K562 (cell line): ENCODE measurements around the gene HOXA5. TPM values are rescaled to one million over a fixed set of nuclear protein-coding genes. Genes with fewer than 3 reads are reported as not detected.

Experiments
- ID3 ChIP-seq, 2 experiments: fragments of 250-450 bp in 1 of 2; fragments of 450-650 bp in 1 of 2; sonication (Bioruptor Pico) in 1 of 2; IDR thresholded peaks; 2 replicates each; pipeline versions ENCODE4 v1.6.1 to v1.8.0; 2016 to 2021; ENCODE audit warnings: mild to moderate bottlenecking in 2 of 2, moderate library complexity in 2 of 2, missing compliant biosample characterization in 1 of 2, missing genetic modification characterization in 1 of 2
- PHF20 ChIP-seq: fragments of 450-650 bp; IDR thresholded peaks from 2 replicates; pipeline ENCODE4 v1.6.1; 2018; ENCODE audit not compliant: partially characterized antibody
- THRA ChIP-seq: fragments of 450-650 bp; IDR thresholded peaks from 2 replicates; pipeline ENCODE4 v1.6.1; 2017; ENCODE audit warnings: mild to moderate bottlenecking, moderate library complexity
- XRCC4 ChIP-seq: IDR thresholded peaks from one replicate; pipeline ENCODE4 v1.6.1; 2011; ENCODE audit not compliant: insufficient read depth, insufficient read length; ENCODE audit errors: extremely low read depth
- ZC3H4 ChIP-seq: sonication (generic); formaldehyde crosslinking; IDR thresholded peaks from 2 replicates; pipeline ENCODE4 v1.9.0; 2021; ENCODE audit warnings: missing genetic modification reagents, borderline replicate concordance
- ZNF407 ChIP-seq: fragments of 450-650 bp; IDR thresholded peaks from 2 replicates; pipeline ENCODE4 v1.6.1; 2016; ENCODE audit warnings: low read depth
- polyA plus RNA-seq, 8 experiments: library from polyadenylated mRNA; depleted of rRNA in 4 of 8; stranded (reverse) in 5 of 8; unstranded in 3 of 8; fragments of >200 nt; fragmentation: Nextera tagmentation in 2 of 8; fragmentation: Illumina TruSeq in 1 of 8; extraction: Ambion mirVana in 2 of 8; extraction: Trizol in 1 of 8; gene quantifications; 2 replicates each; pipeline versions ENCODE4 v1.2.1 to v1.2.3, GENCODE V29; 2011 to 2014; ENCODE audit warnings: inconsistent platforms in 1 of 8, missing spikeins in 1 of 8
- total RNA-seq, 7 experiments: library from RNA; depleted of rRNA in 6 of 7; stranded (reverse); fragments of >200 nt in 6 of 7; fragmentation: Illumina TruSeq in 2 of 7; extraction: Trizol in 2 of 7; gene quantifications; 2 replicates each; pipeline versions ENCODE4 v1.2.1 to v1.2.3, GENCODE V29; 2011 to 2021; ENCODE audit warnings: low replicate concordance in 1 of 7

HOXA5 gene
- total and polyA plus RNA-seq, 9 of the 15 experiments (the other 6 are each of a cell fraction or from before 2014, with no cell fraction given), result 0.13 TPM; not detected in 8

GRCh38 chr7:27117887-27118491 lies 25.5 kb downstream of the HOXA5 start (continued):
- TF ChIP-seq XRCC4 (no peak), PHF20 (no peak), ZC3H4 (CRISPR knock-in tag) (no peak), ID3 (CRISPR knock-in tag; IDR thresholded peaks at IDR 0.05) (no peak), ID3 (tag; IDR thresholded peaks at IDR 0.05) (no peak), THRA (no peak), ZNF407 (no peak)
